HEK293 (cell line): ENCODE measurements around the gene EXOC8.

Experiments used
- CTCF ChIA-PET: fragments of 350-600 bp; formaldehyde crosslinking; extraction: SDS; loops from one replicate; lab custom pipeline; 2021; ENCODE audit warnings: antibody characterized with exemption; lab: Yijun Ruan, JAX
- POLR2A ChIA-PET: fragments of 300-600 bp; formaldehyde crosslinking; extraction: SDS; loops from one replicate; lab custom pipeline; 2020; ENCODE audit warnings: antibody characterized with exemption, inconsistent platforms; lab: Yijun Ruan, JAX
- H3K27ac ChIP-seq: fragments of 200-500 bp; sonication (Bioruptor generic); 2 replicates; pipeline ENCODE4 v1.5.1; 2014; ENCODE audit warnings: low read depth, low read length, control low read depth, inconsistent platforms; ENCODE audit errors: extremely low read depth
- H3K36me3 ChIP-seq, 2 experiments: fragments of 200-500 bp in 1 of 2; sonication (Bioruptor generic) in 1 of 2; 1 replicate in 1 of 2; 2 replicates in 1 of 2; pipeline ENCODE4 v1.5.1; 2014 to 2017; ENCODE audit warnings: inconsistent platforms in 2 of 2, low read length in 2 of 2; ENCODE audit not compliant: control insufficient read depth in 2 of 2, insufficient read depth in 1 of 2
- H3K4me1 ChIP-seq: fragments of 200-500 bp; sonication (Bioruptor generic); 2 replicates; pipeline ENCODE4 v1.5.1; 2014; ENCODE audit warnings: mild to moderate bottlenecking, low read length, inconsistent platforms; ENCODE audit not compliant: control insufficient read depth, insufficient read depth
- H3K4me3 ChIP-seq: 2 replicates; pipeline ENCODE4 v1.5.1; 2011; ENCODE audit warnings: low read depth, mild to moderate bottlenecking, control low read depth, low read length, moderate library complexity
- H3K9me3 ChIP-seq: fragments of 200-500 bp; sonication (Bioruptor generic); 2 replicates; pipeline ENCODE4 v1.5.1; 2014; ENCODE audit warnings: low read depth, low read length, inconsistent platforms; ENCODE audit not compliant: control insufficient read depth, insufficient read depth
- BCL11A ChIP-seq: fragments of 450-650 bp; formaldehyde crosslinking; IDR thresholded peaks from 2 replicates; pipeline ENCODE4 v1.5.1; 2016; ENCODE audit warnings: low read depth, missing biosample characterization, missing genetic modification characterization
- HOXD13 ChIP-seq: sonication (generic); formaldehyde crosslinking; IDR thresholded peaks from 2 replicates; pipeline ENCODE4 v1.8.0; 2022; ENCODE audit warnings: missing genetic modification reagents, borderline replicate concordance
- KLF1 ChIP-seq: fragments of 450-650 bp; formaldehyde crosslinking; IDR thresholded peaks from 2 replicates; pipeline ENCODE4 v1.5.1; 2016; ENCODE audit warnings: missing biosample characterization, missing genetic modification characterization
- MEIS1 ChIP-seq: sonication (generic); formaldehyde crosslinking; IDR thresholded peaks from 2 replicates; pipeline ENCODE4 v1.8.1; 2022; ENCODE audit warnings: missing genetic modification reagents, mild to moderate bottlenecking, borderline replicate concordance
- SALL2 ChIP-seq: fragments of 450-650 bp; formaldehyde crosslinking; IDR thresholded peaks from 2 replicates; pipeline ENCODE4 v1.5.0; 2017; ENCODE audit warnings: missing biosample characterization, mild to moderate bottlenecking, missing genetic modification characterization, borderline replicate concordance
- SETDB1 ChIP-seq: IDR thresholded peaks from one replicate; pipeline ENCODE4 v1.6.1; 2017; ENCODE audit warnings: mild to moderate bottlenecking, low read length, moderate library complexity, mixed read lengths; ENCODE audit not compliant: insufficient read length
- SP2 ChIP-seq: fragments of 450-650 bp; formaldehyde crosslinking; IDR thresholded peaks from 2 replicates; pipeline ENCODE4 v1.5.1; 2016; ENCODE audit warnings: missing biosample characterization, missing genetic modification characterization
- ZBTB10 ChIP-seq: fragments of 450-650 bp; formaldehyde crosslinking; IDR thresholded peaks from 2 replicates; pipeline ENCODE4 v1.5.1; 2016; ENCODE audit warnings: missing biosample characterization, missing genetic modification characterization
- ZBTB49 ChIP-seq: fragments of 450-650 bp; formaldehyde crosslinking; IDR thresholded peaks from 2 replicates; pipeline ENCODE4 v1.5.1; 2016; ENCODE audit warnings: missing biosample characterization, missing genetic modification characterization, low read depth
- ZFHX2 ChIP-seq: fragments of 450-650 bp; formaldehyde crosslinking; conservative IDR thresholded peaks from 2 replicates; pipeline ENCODE4 v1.5.1; 2016; ENCODE audit warnings: missing biosample characterization, missing genetic modification characterization
- ZIC2 ChIP-seq: fragments of 450-650 bp; formaldehyde crosslinking; IDR thresholded peaks from 2 replicates; pipeline ENCODE4 v1.5.1; 2016; ENCODE audit warnings: missing biosample characterization, missing genetic modification characterization
- ZNF112 ChIP-seq: fragments of 450-650 bp; formaldehyde crosslinking; IDR thresholded peaks from 2 replicates; pipeline ENCODE4 v1.5.0; 2017; ENCODE audit warnings: missing biosample characterization, missing genetic modification characterization
- ZNF140 ChIP-seq: fragments of 450-650 bp; formaldehyde crosslinking; IDR thresholded peaks from 2 replicates; pipeline ENCODE4 v1.5.1; 2016; ENCODE audit warnings: missing biosample characterization, missing genetic modification characterization
- ZNF24 ChIP-seq: fragments of 450-650 bp; formaldehyde crosslinking; IDR thresholded peaks from 2 replicates; pipeline ENCODE4 v1.5.1; 2016; ENCODE audit warnings: missing biosample characterization, missing genetic modification characterization
- ZNF274 ChIP-seq, 2 experiments: fragments of 200-500 bp in 1 of 2; fragments of 450-650 bp in 1 of 2; sonication (Bioruptor generic) in 1 of 2; formaldehyde crosslinking in 1 of 2; IDR thresholded peaks; 2 replicates each; pipeline versions ENCODE4 v1.5.1 to v1.6.1; 2014 to 2016; ENCODE audit warnings: borderline replicate concordance in 1 of 2, inconsistent platforms in 1 of 2, low read length in 1 of 2, missing biosample characterization in 1 of 2, missing genetic modification characterization in 1 of 2
- ZNF302 ChIP-seq: fragments of 450-650 bp; formaldehyde crosslinking; IDR thresholded peaks from 2 replicates; pipeline ENCODE4 v1.5.1; 2016; ENCODE audit warnings: missing biosample characterization, missing genetic modification characterization, low read depth
- ZNF391 ChIP-seq: fragments of 450-650 bp; formaldehyde crosslinking; IDR thresholded peaks from 2 replicates; pipeline ENCODE4 v1.5.1; 2016; ENCODE audit warnings: low read depth, missing biosample characterization, missing genetic modification characterization, borderline replicate concordance
- ZNF398 ChIP-seq: fragments of 450-650 bp; formaldehyde crosslinking; IDR thresholded peaks from 2 replicates; pipeline ENCODE4 v1.5.1; 2017; ENCODE audit warnings: missing biosample characterization, missing genetic modification characterization
- ZNF423 ChIP-seq: fragments of 450-650 bp; formaldehyde crosslinking; IDR thresholded peaks from 2 replicates; pipeline ENCODE4 v1.5.1; 2016; ENCODE audit warnings: missing biosample characterization, missing genetic modification characterization
- ZNF48 ChIP-seq: fragments of 450-650 bp; formaldehyde crosslinking; IDR thresholded peaks from 2 replicates; pipeline ENCODE4 v1.5.1; 2016; ENCODE audit warnings: missing biosample characterization, missing genetic modification characterization
- ZNF513 ChIP-seq: fragments of 450-650 bp; IDR thresholded peaks from 2 replicates; pipeline ENCODE4 v1.5.1; 2018; ENCODE audit warnings: missing biosample characterization, missing genetic modification characterization
- ZNF596 ChIP-seq: fragments of 450-650 bp; IDR thresholded peaks from 2 replicates; pipeline ENCODE4 v1.5.0; 2018; ENCODE audit warnings: missing biosample characterization, mild to moderate bottlenecking, missing genetic modification characterization, moderate library complexity
- ZNF660 ChIP-seq: fragments of 450-650 bp; IDR thresholded peaks from 2 replicates; pipeline ENCODE4 v1.5.1; 2018; ENCODE audit warnings: missing biosample characterization, mild to moderate bottlenecking, missing genetic modification characterization
- ZNF707 ChIP-seq: fragments of 450-650 bp; formaldehyde crosslinking; IDR thresholded peaks from 2 replicates; pipeline ENCODE4 v1.5.1; 2016; ENCODE audit warnings: missing biosample characterization, missing genetic modification characterization
- ZNF776 ChIP-seq: fragments of 450-650 bp; formaldehyde crosslinking; IDR thresholded peaks from 2 replicates; pipeline ENCODE4 v1.5.0; 2017; ENCODE audit warnings: missing biosample characterization, missing genetic modification characterization, borderline replicate concordance
- ZXDB ChIP-seq: fragments of 450-650 bp; formaldehyde crosslinking; IDR thresholded peaks from 2 replicates; pipeline ENCODE4 v1.5.1; 2016; ENCODE audit warnings: missing biosample characterization, missing genetic modification characterization

Gene EXOC8

GRCh38 chr1:231317306-231318014 lies 20.2 kb downstream of the EXOC8 start:
- ChIA-PET POLR2A (interaction anchor here (1.6 kb wide), 1 partner anchor 20 kb away, joined by 5 read pairs; the partner anchor contains the start of gene EXOC8), CTCF (interaction anchor here (0.7 kb wide), 3 partner anchors 96 to 581 kb away, joined by 3 to 4 read pairs (median 3); no protein-coding TSS in a partner anchor)

GRCh38 chr1:231315887-231316286 lies 21.8 kb downstream of the EXOC8 start:
- no peaks in the 10 kb centered on the region for H3K9me3 ChIP-seq
- H3K27ac ChIP-seq, result no peak overlapping the region
- H3K4me1 ChIP-seq, result no peaks in the 10 kb centered on the region
- H3K4me3 ChIP-seq, result no peak overlapping the region
- H3K36me3 ChIP-seq, result no peaks in the 10 kb centered on the region
- CTCF ChIA-PET, result interaction anchor here (0.5 to 2.4 kb wide), 30 partner anchors 9 to 1149 kb away, joined by 3 to 21 read pairs (median 4); partner anchors contain the start of gene EXOC8
- POLR2A ChIA-PET, result no interaction called here
- no peak for TF ChIP-seq SETDB1
- TF ChIP-seq ZNF140 (tag by site-specific recombination), result no peak
- no peak for TF ChIP-seq ZNF660
- TF ChIP-seq ZNF513 (tag by site-specific recombination), result no peak
- TF ChIP-seq ZNF398 (tag by site-specific recombination), result no peak
- no peak for TF ChIP-seq KLF1 (tag by site-specific recombination)
- TF ChIP-seq ZFHX2 (tag by site-specific recombination), result no peak
- TF ChIP-seq ZNF112 (tag by site-specific recombination), result no peak
- TF ChIP-seq ZXDB (tag by site-specific recombination), result peak; percentile 47; the same call in 1 of the 2 replicates
- TF ChIP-seq HOXD13 (CRISPR knock-in tag), result no peak
- TF ChIP-seq ZBTB49 (tag by site-specific recombination), result no peak
- no peak for TF ChIP-seq ZNF596
- TF ChIP-seq ZNF274 (IDR thresholded peaks at IDR 0.05; ENCODE audit: low read length), result no peak
- TF ChIP-seq ZNF274 (tag by site-specific recombination; IDR thresholded peaks at IDR 0.05; ENCODE audit: borderline replicate concordance), result no peak
- no peak for TF ChIP-seq ZNF48 (tag by site-specific recombination)
- no peak for TF ChIP-seq BCL11A
- TF ChIP-seq ZBTB10 (tag by site-specific recombination), result no peak
- TF ChIP-seq ZNF302 (tag by site-specific recombination), result no peak
- TF ChIP-seq SP2, result no peak
- TF ChIP-seq ZNF391 (tag by site-specific recombination), result no peak; the same call in 1 of the 2 replicates
- no peak for TF ChIP-seq MEIS1 (CRISPR knock-in tag)
- TF ChIP-seq ZNF776 (tag by site-specific recombination), result peak; percentile 18; the same call in 1 of the 2 replicates
- TF ChIP-seq ZNF24 (tag by site-specific recombination), result no peak
- no peak for TF ChIP-seq SALL2 (tag by site-specific recombination)
- peak; percentile 53 for TF ChIP-seq ZIC2 (tag by site-specific recombination)
- no peak for TF ChIP-seq ZNF707 (tag by site-specific recombination)

More at GRCh38 chr1:231317306-231318014, 20.2 kb downstream of the EXOC8 start:
- no peak overlapping the region for H3K27ac ChIP-seq
- H3K4me1 ChIP-seq, result no peaks in the 10 kb centered on the region
- TF ChIP-seq ZNF423 (tag by site-specific recombination), result no peak
- H3K4me3 ChIP-seq, result no peak overlapping the region
- no peaks in the 10 kb centered on the region for H3K9me3 ChIP-seq
- H3K36me3 ChIP-seq, result no peaks in the 10 kb centered on the region
